B cell (primary cell): ENCODE measurements around the gene ABCB1.

Source experiments
- EZH2 ChIP-seq: IDR thresholded peaks from 2 replicates; pipeline ENCODE4 v1.6.1; 2012; ENCODE audit warnings: borderline replicate concordance, low read depth, mild to moderate bottlenecking, moderate library complexity, low read length; ENCODE audit not compliant: insufficient read depth, poor library complexity, severe bottlenecking
- TF ChIP-seq, protein P1 (sequence below): fragments of 200-600 bp; IDR thresholded peaks from one replicate; pipeline ENCODE4 v1.8.0; 2022; ENCODE audit warnings: antibody characterized with exemption, mild to moderate bottlenecking

DNA sequence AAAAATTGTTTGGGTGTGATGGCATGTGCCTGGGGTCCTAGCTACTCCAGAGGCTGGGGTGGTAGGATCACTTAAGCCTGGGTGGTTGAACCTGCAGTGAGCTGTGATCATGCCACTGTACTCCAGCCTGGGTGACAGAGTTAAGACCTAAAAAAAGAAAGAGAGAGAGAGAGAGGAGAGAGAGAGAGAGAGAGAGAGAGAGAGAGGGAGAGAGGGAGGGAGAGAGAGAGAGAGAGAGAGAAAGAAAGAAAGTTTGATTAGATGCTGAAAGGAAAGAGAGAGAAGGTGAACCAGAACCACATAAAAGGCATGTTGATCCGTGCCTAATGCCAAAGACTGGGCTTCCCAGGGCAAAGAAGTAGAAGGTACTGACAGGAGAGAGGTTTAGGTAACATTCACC, 11.1 kb downstream of the ABCB1 start:
- TF ChIP-seq, protein P1, sequence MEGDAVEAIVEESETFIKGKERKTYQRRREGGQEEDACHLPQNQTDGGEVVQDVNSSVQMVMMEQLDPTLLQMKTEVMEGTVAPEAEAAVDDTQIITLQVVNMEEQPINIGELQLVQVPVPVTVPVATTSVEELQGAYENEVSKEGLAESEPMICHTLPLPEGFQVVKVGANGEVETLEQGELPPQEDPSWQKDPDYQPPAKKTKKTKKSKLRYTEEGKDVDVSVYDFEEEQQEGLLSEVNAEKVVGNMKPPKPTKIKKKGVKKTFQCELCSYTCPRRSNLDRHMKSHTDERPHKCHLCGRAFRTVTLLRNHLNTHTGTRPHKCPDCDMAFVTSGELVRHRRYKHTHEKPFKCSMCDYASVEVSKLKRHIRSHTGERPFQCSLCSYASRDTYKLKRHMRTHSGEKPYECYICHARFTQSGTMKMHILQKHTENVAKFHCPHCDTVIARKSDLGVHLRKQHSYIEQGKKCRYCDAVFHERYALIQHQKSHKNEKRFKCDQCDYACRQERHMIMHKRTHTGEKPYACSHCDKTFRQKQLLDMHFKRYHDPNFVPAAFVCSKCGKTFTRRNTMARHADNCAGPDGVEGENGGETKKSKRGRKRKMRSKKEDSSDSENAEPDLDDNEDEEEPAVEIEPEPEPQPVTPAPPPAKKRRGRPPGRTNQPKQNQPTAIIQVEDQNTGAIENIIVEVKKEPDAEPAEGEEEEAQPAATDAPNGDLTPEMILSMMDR, result no peak
- no peak for TF ChIP-seq EZH2
